22Rv1 (cell line): Measurements from ENCODE around the gene XRCC3.

Experiments
- CTCF ChIP-seq: fragments of 450-650 bp; IDR thresholded peaks from 2 replicates; pipeline ENCODE4 v1.5.1; 2017; ENCODE audit warnings: mild to moderate bottlenecking
- ZFX ChIP-seq: fragments of 450-650 bp; IDR thresholded peaks from 2 replicates; pipeline ENCODE4 v1.6.1; 2017; ENCODE audit warnings: antibody characterized with exemption, borderline replicate concordance

DNA sequence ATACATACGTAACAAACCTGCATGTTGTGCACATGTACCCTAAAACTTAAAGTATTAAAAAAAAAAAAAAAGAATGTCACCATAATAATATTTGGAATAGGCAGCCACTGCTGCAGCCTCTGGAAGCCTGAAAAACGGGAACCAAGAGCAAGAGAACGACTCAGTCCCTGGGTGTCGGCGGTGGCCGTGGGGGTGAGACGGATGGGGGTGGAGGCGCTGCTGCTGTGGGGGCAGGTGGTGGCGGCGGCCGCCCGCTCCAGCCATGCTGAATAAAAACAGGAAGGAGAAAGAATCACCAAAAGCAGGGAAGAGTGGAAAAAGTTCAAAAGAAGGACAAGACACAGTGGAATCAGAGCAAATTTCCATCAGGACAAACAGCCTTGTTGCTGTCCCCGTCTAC, 47.3 kb upstream of the XRCC3 start:
- TF ChIP-seq CTCF (no peak), ZFX (no peak)
